A549 (cell line): ENCODE results near the gene NRXN2. TPM values are rescaled to one million over a fixed set of nuclear protein-coding genes. Genes with fewer than 3 reads are reported as not detected.

Source experiments
- ATAC-seq, 2 experiments: fragments of 200-7000 bp in 1 of 2; fragments of >200 bp in 1 of 2; cut with Nextera tagmentation in 1 of 2; cut with Tn5 transposase in 1 of 2; 3 replicates each; pipeline versions ENCODE4 v1.8.0 to v1.9.1; 2018 to 2020; ENCODE audit warnings: mild to moderate bottlenecking in 1 of 2, moderate library complexity in 1 of 2
- CTCF ChIA-PET: fragments of 300-600 bp; sonication (Branson Sonifier 250); formaldehyde crosslinking; extraction: SDS; loops from one replicate; lab custom pipeline; 2021; ENCODE audit warnings: antibody characterized with exemption, inconsistent platforms; lab: Yijun Ruan, JAX
- POLR2A ChIA-PET: fragments of 350-600 bp; formaldehyde crosslinking; extraction: SDS; loops from one replicate; lab custom pipeline; 2021; ENCODE audit warnings: antibody characterized with exemption, inconsistent platforms; lab: Yijun Ruan, JAX
- DNase-seq, 2 experiments: peaks; one replicate each; pipeline versions ENCODE4 v3.0.0 to v3.0.0-alpha.2; 2011 to 2016; ENCODE audit warnings: low read depth in 1 of 2, low spot score in 1 of 2
- FAIRE-seq: peaks from 2 replicates; lab custom pipeline; 2011; peaks lifted over from hg19 to GRCh38; lab: Jason Lieb, UNC
- H3K27ac ChIP-seq, 2 experiments: fragments of >200 bp; sonication (Bioruptor Twin); formaldehyde crosslinking; 3 replicates each; pipeline ENCODE4 v1.5.1; 2016 to 2017
- H3K4me1 ChIP-seq: fragments of >200 bp; sonication (Bioruptor Twin); formaldehyde crosslinking; 3 replicates; pipeline ENCODE4 v1.6.1; 2016
- H3K4me2 ChIP-seq: fragments of >200 bp; sonication (Bioruptor Twin); formaldehyde crosslinking; 3 replicates; pipeline ENCODE4 v1.6.1; 2016
- H3K4me3 ChIP-seq: fragments of >200 bp; sonication (Bioruptor Twin); formaldehyde crosslinking; 3 replicates; pipeline ENCODE4 v1.5.1; 2016
- H3K9me3 ChIP-seq: fragments of >200 bp; sonication (Bioruptor Twin); formaldehyde crosslinking; 3 replicates; pipeline ENCODE4 v1.6.1; 2016
- CBX8 ChIP-seq: fragments of 200-600 bp; sonication (generic); IDR thresholded peaks from 2 replicates; pipeline ENCODE4 v1.6.1; 2016
- CHD4 ChIP-seq: fragments of 200-600 bp; sonication (generic); IDR thresholded peaks from 2 replicates; pipeline ENCODE4 v1.6.1; 2016; ENCODE audit warnings: antibody characterized with exemption, mild to moderate bottlenecking, borderline replicate concordance
- EHMT2 ChIP-seq: fragments of 200-600 bp; sonication (generic); IDR thresholded peaks from 2 replicates; pipeline ENCODE4 v1.6.1; 2016; ENCODE audit warnings: antibody characterized with exemption, low read depth, mild to moderate bottlenecking, moderate library complexity
- FOSB ChIP-seq: fragments of 250-450 bp; sonication (Bioruptor Pico); IDR thresholded peaks from 2 replicates; pipeline ENCODE4 v1.5.0; 2020; ENCODE audit warnings: mild to moderate bottlenecking, moderate library complexity
- HOXA7 ChIP-seq: fragments of 250-450 bp; sonication (Bioruptor Pico); IDR thresholded peaks from 2 replicates; pipeline ENCODE4 v1.5.0; 2020; ENCODE audit warnings: mild to moderate bottlenecking, moderate library complexity
- HOXB13 ChIP-seq: fragments of 250-450 bp; sonication (Bioruptor Pico); IDR thresholded peaks from 2 replicates; pipeline ENCODE4 v1.5.0; 2020; ENCODE audit warnings: low read depth, mild to moderate bottlenecking, moderate library complexity
- JUNB ChIP-seq: fragments of >200 bp; sonication (Bioruptor Twin); formaldehyde crosslinking; IDR thresholded peaks from 2 replicates; pipeline ENCODE4 v1.6.1; 2016
- KDM5A ChIP-seq: fragments of 200-600 bp; sonication (generic); IDR thresholded peaks from 2 replicates; pipeline ENCODE4 v1.6.1; 2016; ENCODE audit warnings: antibody characterized with exemption, mild to moderate bottlenecking
- MAFK ChIP-seq: fragments of 450-650 bp; IDR thresholded peaks from 2 replicates; pipeline ENCODE4 v1.6.1; 2014; ENCODE audit not compliant: partially characterized antibody
- NFE2L2 ChIP-seq: fragments of 150-350 bp; conservative IDR thresholded peaks from 2 replicates; pipeline ENCODE4 v1.6.1; 2014; ENCODE audit warnings: low read length
- POLR2A ChIP-seq: IDR thresholded peaks from 2 replicates; pipeline ENCODE4 v1.6.1; 2012; ENCODE audit warnings: mild to moderate bottlenecking, low read length
- RAD21 ChIP-seq, 2 experiments: fragments of >200 bp in 1 of 2; sonication (Bioruptor Twin) in 1 of 2; formaldehyde crosslinking in 1 of 2; IDR thresholded peaks in 1 of 2; conservative IDR thresholded peaks in 1 of 2; 2 replicates in 1 of 2; 3 replicates in 1 of 2; pipeline ENCODE4 v1.6.1; 2012 to 2018; ENCODE audit warnings: inconsistent platforms in 1 of 2
- RFX5 ChIP-seq: fragments of 450-650 bp; IDR thresholded peaks from 2 replicates; pipeline ENCODE4 v1.7.1; 2014; ENCODE audit warnings: antibody characterized with exemption, mild to moderate bottlenecking, moderate library complexity
- ZNF302 ChIP-seq: fragments of 250-450 bp; sonication (Bioruptor Pico); IDR thresholded peaks from 2 replicates; pipeline ENCODE4 v1.9.0; 2021; ENCODE audit warnings: inconsistent platforms, mild to moderate bottlenecking, moderate library complexity
- WGBS: methylation state at CpG from one replicate; pipeline ENCODE4 v1.1.6; 2017; ENCODE audit errors: missing lambda C conversion rate; 5-methylcytosine and 5-hydroxymethylcytosine counted together
- polyA plus RNA-seq, 4 experiments: library from polyadenylated mRNA; depleted of rRNA in 3 of 4; stranded (reverse); fragments of >200 nt; fragmentation: RNase III in 1 of 4; extraction: RNeasy Plus Mini Kit Qiagen cat#74134 plus additional on column Dnase treatment in 1 of 4; gene quantifications; 2 replicates in 3 of 4; 3 replicates in 1 of 4; pipeline ENCODE4 v1.2.3, GENCODE V29; 2011 to 2017
- TF ChIP-seq, protein P1 (sequence below): fragments of >200 bp; sonication (Bioruptor Twin); formaldehyde crosslinking; IDR thresholded peaks from 3 replicates; pipeline ENCODE4 v1.5.1; 2016
- TF ChIP-seq, protein P2 (sequence below): fragments of 150-350 bp; IDR thresholded peaks from 2 replicates; pipeline ENCODE4 v1.6.1; 2014; ENCODE audit warnings: low read depth, mild to moderate bottlenecking, low read length
- TF ChIP-seq, protein P3 (sequence below): IDR thresholded peaks from 2 replicates; pipeline ENCODE4 v1.6.1; 2012; ENCODE audit warnings: low read depth, borderline replicate concordance
- TF ChIP-seq, protein P4 (sequence below): fragments of 250-450 bp; sonication (Bioruptor Pico); IDR thresholded peaks from 2 replicates; pipeline ENCODE4 v1.5.0; 2020; ENCODE audit warnings: low read depth, mild to moderate bottlenecking, moderate library complexity
- TF ChIP-seq, protein P5 (sequence below): fragments of 250-450 bp; sonication (Bioruptor Pico); IDR thresholded peaks from 2 replicates; pipeline ENCODE4 v1.5.0; 2021; ENCODE audit warnings: mild to moderate bottlenecking, moderate library complexity, borderline replicate concordance
- TF ChIP-seq, protein P6 (sequence below): fragments of 450-650 bp; IDR thresholded peaks from 2 replicates; pipeline ENCODE4 v1.6.1; 2014; ENCODE audit warnings: antibody characterized with exemption

Gene NRXN2
- polyA plus RNA-seq, 2 of the 4 experiments (the other 2 are of a cell fraction), result 0.04 TPM; not detected in 1

DNA sequence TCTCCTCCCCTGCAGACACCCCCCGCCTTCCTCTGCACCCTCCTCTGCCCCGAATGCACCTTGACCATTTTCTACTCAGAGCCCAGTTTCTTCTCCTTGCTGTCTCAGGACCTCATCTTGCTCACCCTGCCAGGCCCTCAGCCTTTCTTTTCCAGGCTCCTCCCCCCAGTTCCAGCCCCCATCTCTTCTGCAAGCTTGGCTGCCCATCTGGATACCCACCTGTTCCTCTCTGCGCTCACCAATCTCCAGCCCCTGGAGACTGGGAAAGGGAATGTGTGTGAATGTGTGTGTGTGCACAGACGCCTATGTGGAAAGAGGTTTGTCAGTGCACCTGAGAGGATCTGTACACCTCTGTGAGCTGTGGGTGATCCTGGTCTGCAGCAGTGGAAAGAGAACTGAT, 95.6 kb downstream of the NRXN2 start:
- no peak for FAIRE-seq
- ATAC-seq, result no peak
- WGBS, result 33% methylated on average over 3 of the region's 4 CpGs
- DNase-seq, result no peak
- Histone ChIP-seq H3K9me3 (no peaks in the 10 kb centered on the region), H3K27ac (no peak overlapping the region), H3K4me2 (no peak overlapping the region), H3K4me1 (no peaks in the 10 kb centered on the region), H3K4me3 (no peak overlapping the region)
- TF ChIP-seq CHD4, result no peak
- no peak for TF ChIP-seq RFX5
- CTCF ChIA-PET, result no interaction called here
- POLR2A ChIA-PET, result no interaction called here

DNA sequence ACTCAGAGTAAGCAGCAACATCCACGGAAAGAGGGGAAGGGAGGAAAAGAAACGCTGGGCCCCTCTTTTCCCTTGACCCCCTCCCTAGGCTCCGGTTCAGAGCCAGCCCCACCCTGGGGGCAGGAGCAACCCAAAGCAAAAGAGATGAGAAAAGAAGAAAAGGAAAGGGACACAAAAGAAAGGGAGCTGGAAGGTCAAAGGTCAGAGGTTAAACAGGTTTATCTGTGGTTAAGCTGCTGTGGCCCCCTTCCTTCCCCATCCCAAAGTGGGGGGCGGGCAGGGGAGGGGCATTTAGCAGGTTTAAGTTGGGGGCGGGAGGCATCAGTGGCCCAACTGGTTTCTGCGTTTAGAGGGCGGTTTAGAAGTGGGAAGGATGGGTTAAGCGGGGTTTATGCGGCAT, 96.4 kb downstream of the NRXN2 start:
- DNase-seq (no peak), FAIRE-seq (no peak), ATAC-seq (no peak)
- no peak overlapping the region for H3K4me2 ChIP-seq
- ChIA-PET CTCF (interaction anchor here (1.0 kb wide), 1 partner anchor 18 kb away, joined by 5 read pairs; no protein-coding TSS in a partner anchor), POLR2A (no interaction called here)
- H3K4me1 ChIP-seq, result no peaks in the 10 kb centered on the region
- no peak overlapping the region for H3K27ac ChIP-seq
- H3K9me3 ChIP-seq, result no peaks in the 10 kb centered on the region
- WGBS, result 57% methylated on average over 9 of the region's 9 CpGs
- H3K4me3 ChIP-seq, result no peak overlapping the region
- TF ChIP-seq, protein P1, sequence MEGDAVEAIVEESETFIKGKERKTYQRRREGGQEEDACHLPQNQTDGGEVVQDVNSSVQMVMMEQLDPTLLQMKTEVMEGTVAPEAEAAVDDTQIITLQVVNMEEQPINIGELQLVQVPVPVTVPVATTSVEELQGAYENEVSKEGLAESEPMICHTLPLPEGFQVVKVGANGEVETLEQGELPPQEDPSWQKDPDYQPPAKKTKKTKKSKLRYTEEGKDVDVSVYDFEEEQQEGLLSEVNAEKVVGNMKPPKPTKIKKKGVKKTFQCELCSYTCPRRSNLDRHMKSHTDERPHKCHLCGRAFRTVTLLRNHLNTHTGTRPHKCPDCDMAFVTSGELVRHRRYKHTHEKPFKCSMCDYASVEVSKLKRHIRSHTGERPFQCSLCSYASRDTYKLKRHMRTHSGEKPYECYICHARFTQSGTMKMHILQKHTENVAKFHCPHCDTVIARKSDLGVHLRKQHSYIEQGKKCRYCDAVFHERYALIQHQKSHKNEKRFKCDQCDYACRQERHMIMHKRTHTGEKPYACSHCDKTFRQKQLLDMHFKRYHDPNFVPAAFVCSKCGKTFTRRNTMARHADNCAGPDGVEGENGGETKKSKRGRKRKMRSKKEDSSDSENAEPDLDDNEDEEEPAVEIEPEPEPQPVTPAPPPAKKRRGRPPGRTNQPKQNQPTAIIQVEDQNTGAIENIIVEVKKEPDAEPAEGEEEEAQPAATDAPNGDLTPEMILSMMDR, result no peak
- TF ChIP-seq, protein P2, sequence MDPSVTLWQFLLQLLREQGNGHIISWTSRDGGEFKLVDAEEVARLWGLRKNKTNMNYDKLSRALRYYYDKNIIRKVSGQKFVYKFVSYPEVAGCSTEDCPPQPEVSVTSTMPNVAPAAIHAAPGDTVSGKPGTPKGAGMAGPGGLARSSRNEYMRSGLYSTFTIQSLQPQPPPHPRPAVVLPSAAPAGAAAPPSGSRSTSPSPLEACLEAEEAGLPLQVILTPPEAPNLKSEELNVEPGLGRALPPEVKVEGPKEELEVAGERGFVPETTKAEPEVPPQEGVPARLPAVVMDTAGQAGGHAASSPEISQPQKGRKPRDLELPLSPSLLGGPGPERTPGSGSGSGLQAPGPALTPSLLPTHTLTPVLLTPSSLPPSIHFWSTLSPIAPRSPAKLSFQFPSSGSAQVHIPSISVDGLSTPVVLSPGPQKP, result no peak
- TF ChIP-seq HOXB13 (no peak), CHD4 (no peak)

DNA sequence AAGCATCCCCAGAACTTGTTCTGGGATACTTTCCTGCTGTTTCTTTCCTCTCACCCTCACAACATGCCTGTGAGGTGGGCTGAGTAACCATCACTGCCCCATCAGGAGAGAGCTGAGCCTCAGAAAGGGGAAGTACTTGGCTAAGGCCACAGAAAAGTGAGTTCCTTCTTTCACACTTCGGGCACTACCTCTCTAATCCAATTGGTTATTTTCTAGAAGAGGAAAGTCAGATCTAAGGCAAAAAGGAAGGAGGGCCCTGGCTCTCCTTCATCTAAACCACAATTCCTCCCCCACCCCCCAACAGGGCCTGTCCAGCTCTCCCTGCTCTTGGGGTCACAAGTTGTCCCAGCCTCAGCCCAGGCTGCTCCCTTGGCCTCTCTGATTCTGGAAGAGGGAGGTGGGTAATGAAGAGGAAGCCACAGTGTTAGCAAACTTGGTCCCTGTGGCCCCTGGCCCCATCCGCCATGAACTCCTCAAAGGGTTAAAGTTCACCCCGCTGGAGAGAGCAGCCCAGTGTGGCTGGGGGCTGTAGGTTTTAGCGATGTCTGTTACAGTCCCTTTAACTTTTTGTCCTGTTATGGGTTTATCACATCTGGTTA, 98.0 kb downstream of the NRXN2 start:
- Histone ChIP-seq H3K4me2 (no peak overlapping the region), H3K9me3 (no peaks in the 10 kb centered on the region), H3K27ac (no peak overlapping the region), H3K4me3 (no peak overlapping the region), H3K4me1 (no peaks in the 10 kb centered on the region)
- CTCF ChIA-PET, result interaction anchor here (0.6 to 1.8 kb wide), 4 partner anchors 27 to 823 kb away, joined by 3 to 7 read pairs (median 4); no protein-coding TSS in a partner anchor
- POLR2A ChIA-PET, result no interaction called here
- TF ChIP-seq, protein P3, sequence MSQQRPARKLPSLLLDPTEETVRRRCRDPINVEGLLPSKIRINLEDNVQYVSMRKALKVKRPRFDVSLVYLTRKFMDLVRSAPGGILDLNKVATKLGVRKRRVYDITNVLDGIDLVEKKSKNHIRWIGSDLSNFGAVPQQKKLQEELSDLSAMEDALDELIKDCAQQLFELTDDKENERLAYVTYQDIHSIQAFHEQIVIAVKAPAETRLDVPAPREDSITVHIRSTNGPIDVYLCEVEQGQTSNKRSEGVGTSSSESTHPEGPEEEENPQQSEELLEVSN, result no peak
- TF ChIP-seq, protein P4, sequence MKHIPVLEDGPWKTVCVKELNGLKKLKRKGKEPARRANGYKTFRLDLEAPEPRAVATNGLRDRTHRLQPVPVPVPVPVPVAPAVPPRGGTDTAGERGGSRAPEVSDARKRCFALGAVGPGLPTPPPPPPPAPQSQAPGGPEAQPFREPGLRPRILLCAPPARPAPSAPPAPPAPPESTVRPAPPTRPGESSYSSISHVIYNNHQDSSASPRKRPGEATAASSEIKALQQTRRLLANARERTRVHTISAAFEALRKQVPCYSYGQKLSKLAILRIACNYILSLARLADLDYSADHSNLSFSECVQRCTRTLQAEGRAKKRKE (CRISPR knock-in tag), result no peak
- no peak for TF ChIP-seq JUNB
- 83% methylated on average over 4 of the region's 4 CpGs for WGBS
- DNase-seq, result no peak
- no peak for ATAC-seq
- FAIRE-seq, result no peak

DNA sequence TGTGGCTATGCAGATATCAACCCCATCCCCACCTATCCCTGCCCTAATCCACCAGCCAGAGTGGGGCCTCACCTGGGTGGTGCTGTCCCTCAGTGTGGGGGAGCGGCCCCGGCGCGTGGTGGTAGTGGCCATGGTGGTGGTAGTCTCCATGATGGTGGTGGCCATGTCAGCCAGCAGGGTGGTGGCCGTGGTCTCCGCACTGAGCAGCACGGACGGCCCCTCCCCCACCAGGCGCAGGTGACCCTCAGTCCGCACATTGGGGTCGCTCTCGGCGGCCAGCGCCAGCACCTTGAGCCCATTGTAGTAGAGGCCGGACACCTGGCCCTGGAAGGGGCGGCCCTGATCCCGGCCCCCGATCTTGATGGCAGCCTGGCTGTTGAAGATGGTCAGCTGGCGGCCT, 100.3 kb downstream of the NRXN2 start:
- Histone ChIP-seq H3K4me3 (no peak overlapping the region), H3K4me2 (no peak overlapping the region), H3K27ac (no peak overlapping the region), H3K4me1 (no peaks in the 10 kb centered on the region), H3K9me3 (no peaks in the 10 kb centered on the region)
- ChIA-PET CTCF (interaction anchor here (0.6 to 0.8 kb wide), 2 partner anchors 69 kb away, joined by 3 read pairs; no protein-coding TSS in a partner anchor), POLR2A (no interaction called here)
- ATAC-seq (no peak), DNase-seq (no peak), FAIRE-seq (no peak)
- 61% methylated on average over 3 of the region's 19 CpGs for WGBS
- no peak for TF ChIP-seq RAD21 (conservative IDR thresholded peaks at IDR 0.05 in 1 of 2, IDR thresholded peaks at IDR 0.05 in 1 of 2)
- TF ChIP-seq, protein P3, result no peak
- no peak for TF ChIP-seq CBX8
- TF ChIP-seq, protein P5, sequence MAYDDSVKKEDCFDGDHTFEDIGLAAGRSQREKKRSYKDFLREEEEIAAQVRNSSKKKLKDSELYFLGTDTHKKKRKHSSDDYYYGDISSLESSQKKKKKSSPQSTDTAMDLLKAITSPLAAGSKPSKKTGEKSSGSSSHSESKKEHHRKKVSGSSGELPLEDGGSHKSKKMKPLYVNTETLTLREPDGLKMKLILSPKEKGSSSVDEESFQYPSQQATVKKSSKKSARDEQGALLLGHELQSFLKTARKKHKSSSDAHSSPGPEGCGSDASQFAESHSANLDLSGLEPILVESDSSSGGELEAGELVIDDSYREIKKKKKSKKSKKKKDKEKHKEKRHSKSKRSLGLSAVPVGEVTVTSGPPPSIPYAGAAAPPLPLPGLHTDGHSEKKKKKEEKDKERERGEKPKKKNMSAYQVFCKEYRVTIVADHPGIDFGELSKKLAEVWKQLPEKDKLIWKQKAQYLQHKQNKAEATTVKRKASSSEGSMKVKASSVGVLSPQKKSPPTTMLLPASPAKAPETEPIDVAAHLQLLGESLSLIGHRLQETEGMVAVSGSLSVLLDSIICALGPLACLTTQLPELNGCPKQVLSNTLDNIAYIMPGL (CRISPR knock-in tag), result no peak
- TF ChIP-seq KDM5A, result no peak
- no peak for TF ChIP-seq ZNF302
- no peak for TF ChIP-seq NFE2L2
- TF ChIP-seq FOSB, result no peak
- TF ChIP-seq, protein P6, sequence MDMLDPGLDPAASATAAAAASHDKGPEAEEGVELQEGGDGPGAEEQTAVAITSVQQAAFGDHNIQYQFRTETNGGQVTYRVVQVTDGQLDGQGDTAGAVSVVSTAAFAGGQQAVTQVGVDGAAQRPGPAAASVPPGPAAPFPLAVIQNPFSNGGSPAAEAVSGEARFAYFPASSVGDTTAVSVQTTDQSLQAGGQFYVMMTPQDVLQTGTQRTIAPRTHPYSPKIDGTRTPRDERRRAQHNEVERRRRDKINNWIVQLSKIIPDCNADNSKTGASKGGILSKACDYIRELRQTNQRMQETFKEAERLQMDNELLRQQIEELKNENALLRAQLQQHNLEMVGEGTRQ, result no peak
- no peak for TF ChIP-seq HOXA7
- TF ChIP-seq MAFK, result no peak
- no peak for TF ChIP-seq POLR2A
- TF ChIP-seq EHMT2, result no peak
